ENCODE results near the gene RUVBL2. TPM values are rescaled to one million over a fixed set of nuclear protein-coding genes. Genes with fewer than 3 reads are reported as not detected.

The RUVBL2 gene
- polyA plus RNA-seq, 1 donor from 2014 or later: 184 TPM

- Histone ChIP-seq H2AFZ (ENCODE audit: low read depth, low read length) (no peak overlapping the region), H4K20me1 (ENCODE audit: insufficient read depth) (no peaks in the 10 kb centered on the region), H3K4me3 (ENCODE audit: low read length) (no peak overlapping the region), H3K4me2 (ENCODE audit: low read length) (no peak overlapping the region), H3K27ac (ENCODE audit: low read length) (no peak overlapping the region), H3K9me3 (ENCODE audit: low read length) (no peaks in the 10 kb centered on the region), H3K9me2 (ENCODE audit: insufficient read depth, low read length) (no peaks in the 10 kb centered on the region), H3K79me2 (replicated peaks; ENCODE audit: insufficient read depth, low read length) (peaks cover 15% of the 10 kb centered on the region), H3K9ac (ENCODE audit: low read length) (no peak overlapping the region), H3K36me3 (ENCODE audit: insufficient read depth, low read length) (no peaks in the 10 kb centered on the region), H3F3A (ENCODE audit: insufficient read depth, low read length, poor library complexity, severe bottlenecking) (no peaks in the 10 kb centered on the region), H3K27me3 (ENCODE audit: insufficient read depth, low read depth, low read length) (no peaks in the 10 kb centered on the region)
- TF ChIP-seq EP300 (conservative IDR thresholded peaks at IDR 0.05; ENCODE audit: poor library complexity, severe bottlenecking) (no peak), TAF1 (IDR thresholded peaks at IDR 0.05; ENCODE audit: low read depth) (no peak), CTCF (IDR thresholded peaks at IDR 0.05; ENCODE audit: poor library complexity, severe bottlenecking) (no peak), MXI1 (conservative IDR thresholded peaks at IDR 0.05; ENCODE audit: poor library complexity, severe bottlenecking) (no peak), REST (IDR thresholded peaks at IDR 0.05; ENCODE audit: borderline replicate concordance) (no peak), POLR2AphosphoS5 (IDR thresholded peaks at IDR 0.05) (no peak)
These were observed 4.3 kb downstream of the RUVBL2 start for GRCh38 chr19:48997972-48998371.

- Histone ChIP-seq H3K4me2 (ENCODE audit: low read length) (no peak overlapping the region), H3K4me3 (ENCODE audit: low read length) (no peak overlapping the region), H3K9me2 (ENCODE audit: insufficient read depth, low read length) (no peaks in the 10 kb centered on the region), H3K27ac (ENCODE audit: low read length) (no peak overlapping the region), H3K27me3 (ENCODE audit: insufficient read depth, low read depth, low read length) (no peaks in the 10 kb centered on the region), H3K9ac (ENCODE audit: low read length) (no peak overlapping the region), H4K20me1 (ENCODE audit: insufficient read depth) (no peaks in the 10 kb centered on the region), H3K9me3 (ENCODE audit: low read length) (no peaks in the 10 kb centered on the region), H3K79me2 (replicated peaks; ENCODE audit: insufficient read depth, low read length) (peaks cover 9% of the 10 kb centered on the region), H2AFZ (ENCODE audit: low read depth, low read length) (no peak overlapping the region), H3K36me3 (ENCODE audit: insufficient read depth, low read length) (no peaks in the 10 kb centered on the region), H3F3A (ENCODE audit: insufficient read depth, low read length, poor library complexity, severe bottlenecking) (no peaks in the 10 kb centered on the region)
- peak; percentile 32 for TF ChIP-seq SMC3 (conservative IDR thresholded peaks at IDR 0.05; ENCODE audit: poor library complexity)
- no peak for TF ChIP-seq EP300 (conservative IDR thresholded peaks at IDR 0.05; ENCODE audit: poor library complexity, severe bottlenecking)
- TF ChIP-seq RAD21 (conservative IDR thresholded peaks at IDR 0.05): peak; percentile 50
- TF ChIP-seq CTCF (IDR thresholded peaks at IDR 0.05; ENCODE audit: poor library complexity, severe bottlenecking): peak; percentile 62
These were observed 6.0 kb downstream of the RUVBL2 start for GRCh38 chr19:48999481-49000325.

Measured in neural cell (in vitro differentiated cells).